HCT116 (cell line): ENCODE results near the gene KLHDC8B. TPM values are rescaled to one million over a fixed set of nuclear protein-coding genes. Genes with fewer than 3 reads are reported as not detected.

Experiments
- ATAC-seq: fragments of 200-7000 bp; cut with Tn5 transposase; 2 replicates; pipeline ENCODE4 v1.9.1; 2020; ENCODE audit warnings: mild to moderate bottlenecking, moderate library complexity
- BruUV-seq: library from RNA; stranded (reverse); fragments of 400-500 nt; replicated peaks from 2 replicates; lab custom pipeline; 2021; lab: Mats Ljungman, UMichigan
- CTCF ChIA-PET: fragments of 300-600 bp; sonication (Branson Sonifier 250); formaldehyde crosslinking; loops from one replicate; lab custom pipeline; 2021; ENCODE audit warnings: antibody characterized with exemption; lab: Charles Lee
- POLR2A ChIA-PET: fragments of 300-600, 350-600 bp; sonication (Branson Sonifier 250); formaldehyde crosslinking; loops from one replicate; lab custom pipeline; 2021; ENCODE audit warnings: antibody characterized with exemption; lab: Charles Lee
- RAD21 ChIA-PET, 2 experiments: fragments of 300-600 bp; sonication (Branson Sonifier 250); formaldehyde crosslinking; loops; one replicate each; lab custom pipeline; 2023; ENCODE audit warnings: low total read pairs in 2 of 2; ENCODE audit not compliant: uncharacterized antibody in 2 of 2, unreplicated experiment in 2 of 2, low non-redundant PET in 1 of 2; lab: Charles Lee
- DNase-seq: peaks from one replicate; pipeline ENCODE4 v3.0.0-alpha.2; 2010; ENCODE audit warnings: low read depth, low spot score
- H2AFZ ChIP-seq: fragments of 200-600 bp; shearing (Covaris generic), sonication (generic); 2 replicates; pipeline ENCODE4 v1.6.1; 2017; ENCODE audit warnings: low read depth, mixed run types, mixed read lengths, antibody characterized with exemption, low read length; ENCODE audit not compliant: poor library complexity, severe bottlenecking
- H3K27ac ChIP-seq: 2 replicates; pipeline ENCODE4 v1.5.1; 2012; ENCODE audit warnings: low read depth, low read length
- H3K27me3 ChIP-seq: fragments of 200-600 bp; sonication (generic); 2 replicates; pipeline ENCODE4 v1.6.1; 2016; ENCODE audit warnings: mixed run types, low read length, mixed read lengths; ENCODE audit not compliant: insufficient read depth
- H3K36me3 ChIP-seq, 2 experiments: fragments of 200-500 bp in 1 of 2; fragments of 200-600 bp in 1 of 2; sonication (Bioruptor generic) in 1 of 2; sonication (generic) in 1 of 2; 2 replicates each; pipeline versions ENCODE4 v1.5.1 to v1.6.1; 2014 to 2016; ENCODE audit warnings: low read length in 2 of 2, inconsistent platforms in 1 of 2, mixed read lengths in 1 of 2, mixed run types in 1 of 2; ENCODE audit not compliant: insufficient read depth in 2 of 2, control insufficient read depth in 1 of 2
- H3K4me1 ChIP-seq, 2 experiments: fragments of 200-600 bp in 1 of 2; sonication (generic) in 1 of 2; 2 replicates each; pipeline versions ENCODE4 v1.5.1 to v1.6.1; 2012 to 2017; ENCODE audit warnings: low read length in 2 of 2, inconsistent platforms in 1 of 2, mild to moderate bottlenecking in 1 of 2, mixed read lengths in 1 of 2, mixed run types in 1 of 2, moderate library complexity in 1 of 2; ENCODE audit not compliant: insufficient read depth in 2 of 2, control insufficient read depth in 1 of 2
- H3K4me2 ChIP-seq: fragments of 200-600 bp; sonication (generic); 2 replicates; pipeline ENCODE4 v1.6.1; 2017; ENCODE audit warnings: mixed run types, low read length, mixed read lengths
- H3K4me3 ChIP-seq, 2 experiments: fragments of 200-600 bp in 1 of 2; sonication (generic) in 1 of 2; replicated peaks in 1 of 2; 2 replicates each; pipeline ENCODE4 v1.5.1; 2011 to 2016; ENCODE audit warnings: low read length in 2 of 2, control low read depth in 1 of 2, low read depth in 1 of 2, mild to moderate bottlenecking in 1 of 2, mixed read lengths in 1 of 2, mixed run types in 1 of 2
- H3K79me2 ChIP-seq: fragments of 200-600 bp; sonication (generic); 2 replicates; pipeline ENCODE4 v1.6.1; 2017; ENCODE audit warnings: mild to moderate bottlenecking, mixed run types, low read length, moderate library complexity, mixed read lengths; ENCODE audit not compliant: insufficient read depth
- H3K9ac ChIP-seq: fragments of 200-600 bp; sonication (generic); 2 replicates; pipeline ENCODE4 v1.6.1; 2016; ENCODE audit warnings: low read length, mixed read lengths
- H3K9me2 ChIP-seq: fragments of 200-600 bp; sonication (generic), shearing (Covaris generic); 2 replicates; pipeline ENCODE4 v1.6.1; 2017; ENCODE audit warnings: mixed run types, mild to moderate bottlenecking, moderate library complexity; ENCODE audit not compliant: insufficient read depth
- H3K9me3 ChIP-seq, 2 experiments: fragments of 200-500 bp in 1 of 2; fragments of 200-600 bp in 1 of 2; sonication (Bioruptor generic) in 1 of 2; sonication (generic) in 1 of 2; 2 replicates each; pipeline ENCODE4 v1.6.1; 2014 to 2017; ENCODE audit warnings: low read length in 2 of 2, mixed read lengths in 2 of 2, inconsistent platforms in 1 of 2, low read depth in 1 of 2, mild to moderate bottlenecking in 1 of 2, mixed run types in 1 of 2, moderate library complexity in 1 of 2; ENCODE audit not compliant: control insufficient read depth in 1 of 2, insufficient read depth in 1 of 2
- H4K20me1 ChIP-seq: fragments of 200-600 bp; sonication (generic), shearing (Covaris generic); 2 replicates; pipeline ENCODE4 v1.6.1; 2017; ENCODE audit warnings: mixed run types, mild to moderate bottlenecking, moderate library complexity; ENCODE audit not compliant: insufficient read depth
- POLR2A ChIP-seq: IDR thresholded peaks from 2 replicates; pipeline ENCODE4 v1.7.0; 2011; ENCODE audit warnings: borderline replicate concordance; ENCODE audit not compliant: insufficient read depth, insufficient read length; ENCODE audit errors: extremely low read depth
- POLR2AphosphoS5 ChIP-seq: IDR thresholded peaks from 2 replicates; pipeline ENCODE4 v1.6.1; 2011; ENCODE audit warnings: mild to moderate bottlenecking, low read depth, low read length, moderate library complexity
- YY1 ChIP-seq: IDR thresholded peaks from 2 replicates; pipeline ENCODE4 v1.6.1; 2011; ENCODE audit warnings: low read length, low read depth, moderate library complexity, mild to moderate bottlenecking; ENCODE audit not compliant: insufficient replicate concordance; ENCODE audit errors: extremely low read depth
- intact Hi-C: fragments of 100-400 bp; cut with micrococcal nuclease; formaldehyde crosslinking; loops from 2 replicates; pipeline ENCODE4 v1.10.0; 2022
- total RNA-seq: library from RNA; stranded (reverse); gene quantifications from one replicate; pipeline ENCODE4 v1.2.1, GENCODE V29; 2021; ENCODE audit not compliant: unreplicated experiment
- TF ChIP-seq, protein P1 (sequence below): IDR thresholded peaks from 2 replicates; pipeline ENCODE4 v1.6.1; 2011; ENCODE audit warnings: mild to moderate bottlenecking, low read length, moderate library complexity; ENCODE audit not compliant: insufficient replicate concordance; ENCODE audit errors: extremely low read depth

Gene KLHDC8B
- total RNA-seq, 1 experiment from 2014 or later = 10.4 TPM

DNA sequence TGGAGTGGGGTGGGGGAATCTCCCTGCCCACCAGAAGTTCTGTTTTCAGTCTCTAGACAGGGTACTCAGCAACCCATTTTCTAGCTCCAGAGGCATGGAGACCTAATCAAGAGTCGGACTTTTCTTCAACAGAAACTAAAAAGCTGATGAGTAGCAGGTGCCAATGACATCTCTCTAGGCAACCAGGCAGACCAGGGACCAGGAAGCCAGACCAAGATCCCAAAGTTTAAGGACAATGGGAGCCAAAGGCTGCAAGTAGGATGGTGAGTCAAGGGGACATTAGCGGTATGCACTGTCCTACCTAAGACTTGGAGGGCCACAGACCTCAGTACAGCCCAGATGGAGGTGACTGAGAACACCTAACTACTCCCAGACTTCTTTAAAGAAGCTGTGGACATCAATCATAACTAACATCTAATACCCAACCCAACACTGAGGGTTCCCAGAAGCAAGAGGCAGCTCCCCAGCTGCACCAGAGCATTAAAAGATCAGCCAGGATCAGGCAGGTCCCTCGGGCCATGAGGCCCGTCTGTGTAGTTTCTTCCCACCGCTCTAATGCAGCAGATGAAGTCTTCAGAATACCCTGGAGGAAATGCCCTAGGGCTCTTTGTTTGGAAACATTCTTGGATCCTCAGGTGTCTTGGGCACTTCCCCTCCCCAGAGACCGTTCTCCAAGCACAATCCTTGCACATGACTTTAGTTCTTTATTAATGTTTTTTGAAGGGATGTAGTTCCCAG is 6.2 kb upstream of the KLHDC8B start:
- POLR2A ChIA-PET = no interaction called here
- no peak overlapping the region for H2AFZ ChIP-seq
- H4K20me1 ChIP-seq = no peaks in the 10 kb centered on the region
- RAD21 ChIA-PET = no interaction called here
- H3K4me3 ChIP-seq = peak overlapping the region; percentile 77 to 99
- TF ChIP-seq POLR2AphosphoS5 = peak; percentile 33; the same call in 1 of the 2 replicates
- no peak for TF ChIP-seq YY1
- H3K9me2 ChIP-seq = no peaks in the 10 kb centered on the region
- no peak for ATAC-seq
- peak overlapping the region; percentile 97 for H3K9ac ChIP-seq
- intact Hi-C loops = no loop called here
- H3K9me3 ChIP-seq = no peaks in the 10 kb centered on the region
- no peak for DNase-seq
- H3K36me3 ChIP-seq = peaks cover 11 to 17% of the 10 kb centered on the region in 2 experiments
- H3K4me1 ChIP-seq = peaks cover 9 to 23% of the 10 kb centered on the region in 2 experiments
- H3K79me2 ChIP-seq = peaks cover 32% of the 10 kb centered on the region
- CTCF ChIA-PET = interaction anchor here (0.8 kb wide), 1 partner anchor 15 kb away, joined by 3 read pairs; no protein-coding TSS in a partner anchor
- no peaks in the 10 kb centered on the region for H3K27me3 ChIP-seq
- peak overlapping the region; percentile 88 for H3K4me2 ChIP-seq
- BruUV-seq = TSS peak; percentile 48
- H3K27ac ChIP-seq = peak overlapping the region; percentile 84

DNA sequence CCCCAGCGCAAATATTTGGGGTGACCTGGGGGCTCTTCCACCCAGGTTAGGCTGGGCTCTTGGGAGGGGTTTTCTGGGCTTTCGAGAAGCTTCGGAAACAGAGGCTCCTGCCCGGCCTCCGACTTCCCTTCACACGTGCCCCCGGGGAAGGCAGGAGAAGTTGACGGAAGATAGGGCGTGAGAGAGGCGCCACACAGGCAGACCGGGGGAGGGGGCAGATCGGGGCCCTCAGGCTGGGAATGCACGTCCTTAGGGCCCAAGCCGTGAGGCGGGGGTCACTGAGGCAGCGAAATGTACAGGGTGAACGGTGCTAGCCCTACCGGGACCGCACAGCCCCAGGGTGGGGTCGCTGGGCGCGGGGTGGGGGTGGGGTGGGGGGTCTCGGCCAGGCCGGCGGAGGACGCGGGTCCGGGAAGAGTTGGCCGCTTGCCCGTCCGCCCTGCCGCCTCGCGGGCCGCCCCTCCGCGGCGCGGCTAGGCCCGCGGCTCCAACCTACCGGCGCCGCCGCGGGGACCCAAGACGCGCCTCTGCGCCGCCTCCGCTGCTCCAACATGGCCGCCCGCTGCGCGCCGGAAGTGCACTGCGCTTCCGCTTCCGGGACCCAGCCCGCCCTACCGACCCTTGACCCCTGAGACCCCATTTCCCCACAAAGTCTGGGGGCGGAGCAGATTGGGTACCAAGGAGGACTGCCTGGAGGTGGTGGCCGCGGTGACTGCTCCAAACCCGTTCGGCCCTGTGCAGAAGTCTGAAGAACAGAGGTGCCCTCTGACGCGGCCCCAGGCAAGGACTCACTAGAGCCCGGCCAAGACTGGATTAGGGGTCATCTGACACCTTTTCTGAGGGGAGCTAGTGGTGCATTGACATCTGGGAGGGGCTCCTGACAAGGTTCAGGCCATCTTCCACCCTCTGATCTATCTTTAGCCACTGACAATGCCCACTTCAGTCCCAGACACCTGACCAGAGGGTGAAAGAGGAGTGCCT is 5.3 kb upstream of the KLHDC8B start, which contains the start of gene CCDC71:
TSS of gene CCDC71 (minus strand) at position 561 of the 981 bp plus-strand sequence. CDS start 2,123 bp downstream, outside the sequence.
- H3K9me3 ChIP-seq = no peaks in the 10 kb centered on the region
- ChIA-PET CTCF (no interaction called here), POLR2A (no interaction called here), RAD21 (no interaction called here)
- no TSS peak for BruUV-seq
- DNase-seq (peak; percentile 18), ATAC-seq (peak; percentile 71)
- peak within 1 kb of the TSS; percentile 84 for H3K27ac ChIP-seq
- H3K4me2 ChIP-seq = peak within 1 kb of the TSS; percentile 88
- intact Hi-C loops = no loop called here
- H3K4me3 ChIP-seq = peak within 1 kb of the TSS; percentile 77 to 99
- H3K36me3 ChIP-seq = peaks cover 11 to 17% of the 10 kb centered on the region in 2 experiments
- no peaks in the 10 kb centered on the region for H3K9me2 ChIP-seq
- H4K20me1 ChIP-seq = no peaks in the 10 kb centered on the region
- peak within 1 kb of the TSS; percentile 97 for H3K9ac ChIP-seq
- peak; percentile 96 for TF ChIP-seq YY1
- TF ChIP-seq, protein P1, sequence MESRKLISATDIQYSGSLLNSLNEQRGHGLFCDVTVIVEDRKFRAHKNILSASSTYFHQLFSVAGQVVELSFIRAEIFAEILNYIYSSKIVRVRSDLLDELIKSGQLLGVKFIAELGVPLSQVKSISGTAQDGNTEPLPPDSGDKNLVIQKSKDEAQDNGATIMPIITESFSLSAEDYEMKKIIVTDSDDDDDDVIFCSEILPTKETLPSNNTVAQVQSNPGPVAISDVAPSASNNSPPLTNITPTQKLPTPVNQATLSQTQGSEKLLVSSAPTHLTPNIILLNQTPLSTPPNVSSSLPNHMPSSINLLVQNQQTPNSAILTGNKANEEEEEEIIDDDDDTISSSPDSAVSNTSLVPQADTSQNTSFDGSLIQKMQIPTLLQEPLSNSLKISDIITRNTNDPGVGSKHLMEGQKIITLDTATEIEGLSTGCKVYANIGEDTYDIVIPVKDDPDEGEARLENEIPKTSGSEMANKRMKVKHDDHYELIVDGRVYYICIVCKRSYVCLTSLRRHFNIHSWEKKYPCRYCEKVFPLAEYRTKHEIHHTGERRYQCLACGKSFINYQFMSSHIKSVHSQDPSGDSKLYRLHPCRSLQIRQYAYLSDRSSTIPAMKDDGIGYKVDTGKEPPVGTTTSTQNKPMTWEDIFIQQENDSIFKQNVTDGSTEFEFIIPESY = no peak
- TF ChIP-seq POLR2A = peak; percentile 34
- peak; percentile 87 for TF ChIP-seq POLR2AphosphoS5
- no peaks in the 10 kb centered on the region for H3K27me3 ChIP-seq
- H3K4me1 ChIP-seq = peaks cover 13 to 31% of the 10 kb centered on the region in 2 experiments
- peaks cover 32% of the 10 kb centered on the region for H3K79me2 ChIP-seq
- peak within 1 kb of the TSS; percentile 59 for H2AFZ ChIP-seq
